Activated CD8-positive, alpha-beta memory T cell treated with anti-CD3 and anti-CD28 coated beads, Interleukin-2, amount 50 U/mL, for 4 hours (primary cell): ENCODE data around the gene FOXF1.

ENCODE experiments used
- DNase-seq: peaks from one replicate; pipeline ENCODE4 v3.0.0-alpha.2; 2020

Gene FOXF1

DNA sequence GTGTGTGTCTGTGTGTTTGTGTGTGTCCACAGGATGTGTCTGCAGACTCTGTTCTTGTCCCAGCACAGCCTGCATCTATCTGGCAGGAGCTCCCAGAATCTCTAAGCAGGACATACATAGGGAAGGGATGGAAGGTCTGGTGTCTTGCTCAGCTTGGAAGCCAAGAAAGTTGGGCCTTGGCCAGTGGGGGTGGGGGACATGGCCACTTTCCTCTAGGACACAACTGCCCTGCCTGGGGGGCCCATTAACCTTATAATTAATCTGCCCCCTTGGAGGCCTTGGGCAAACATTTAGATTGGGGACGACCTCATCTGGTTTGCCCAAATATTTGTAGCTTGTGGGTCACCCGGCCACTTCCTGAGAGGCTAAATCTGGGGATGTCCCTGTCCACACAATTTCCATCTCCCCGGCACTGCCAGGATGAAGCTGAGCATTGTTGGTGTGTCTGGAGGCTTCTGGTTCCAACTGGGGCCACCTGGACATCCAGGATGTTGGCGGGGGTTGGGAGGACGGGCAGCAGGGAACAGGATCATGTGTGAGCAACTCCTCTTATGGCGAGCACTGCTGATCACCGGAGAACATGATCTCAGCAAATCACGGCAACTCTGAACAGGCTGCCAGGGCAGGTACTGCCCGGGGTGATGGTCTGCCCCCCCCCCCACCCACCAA lies 17.2 kb upstream of the FOXF1 start:
- DNase-seq = no peak

DNA sequence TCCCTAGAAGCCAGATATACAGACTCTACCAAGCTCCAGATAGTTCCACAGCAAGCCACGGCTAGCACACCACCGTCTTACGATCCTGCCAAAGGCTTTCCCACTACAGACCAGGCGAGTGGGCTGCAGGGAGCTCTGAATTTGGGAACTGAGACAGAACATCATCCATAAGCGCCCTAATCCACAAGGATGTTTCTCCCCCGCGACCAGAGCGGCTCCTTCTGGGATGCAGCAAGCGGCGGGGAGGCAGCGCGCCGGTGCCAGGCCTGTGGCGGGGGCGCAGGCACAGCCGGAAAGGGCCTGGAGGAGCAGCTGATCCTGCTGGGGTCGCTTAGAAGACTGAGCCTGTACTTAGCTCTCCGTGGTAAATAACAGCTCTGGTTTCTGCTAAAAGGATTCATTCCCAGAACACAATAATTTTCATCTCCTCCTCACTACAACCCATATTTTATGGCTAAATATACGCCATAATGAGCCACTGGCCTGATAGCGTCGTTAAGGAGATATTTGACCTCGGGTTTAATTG lies 16.2 kb upstream of the FOXF1 start:
- DNase-seq = no peak

DNA sequence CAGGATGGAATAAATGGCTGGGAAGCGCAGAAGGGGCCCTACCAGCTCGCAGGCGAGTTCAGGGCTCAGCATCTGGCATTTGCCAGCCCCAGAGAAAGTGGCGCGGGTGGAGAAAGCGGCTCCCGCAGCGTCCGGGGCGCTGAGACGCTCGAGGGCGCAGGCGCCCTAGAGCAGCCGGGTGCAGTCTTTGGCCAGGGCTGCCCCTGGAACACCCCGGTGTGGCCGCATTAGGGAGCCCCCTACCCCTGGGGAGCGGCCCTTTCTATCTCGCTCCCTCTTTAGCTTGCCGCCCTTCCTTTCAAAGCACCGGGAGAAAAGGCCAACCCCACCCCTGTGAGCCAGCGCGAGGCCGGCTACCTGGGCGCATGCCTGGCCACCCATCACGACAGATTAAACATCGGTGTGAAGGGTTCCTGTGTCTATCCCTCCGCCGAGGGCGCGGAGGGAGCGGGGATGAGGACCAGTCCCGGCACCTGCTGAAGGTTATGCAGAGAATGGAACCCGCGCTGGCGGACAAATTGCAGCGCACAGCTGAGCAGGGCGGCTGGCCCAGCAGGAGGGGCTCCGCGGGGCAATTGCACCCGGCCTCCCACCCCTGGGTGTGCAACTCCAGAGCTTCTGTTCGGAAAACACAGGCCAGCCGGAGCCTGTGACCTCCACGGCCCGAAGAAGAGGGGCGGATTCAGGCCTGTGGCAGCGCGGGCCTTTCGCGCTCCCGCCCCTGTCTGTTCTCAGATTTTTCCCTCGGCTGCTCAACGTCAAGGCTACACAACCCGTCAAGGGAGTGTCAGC lies 15.6 kb upstream of the FOXF1 start:
- no peak for DNase-seq

DNA sequence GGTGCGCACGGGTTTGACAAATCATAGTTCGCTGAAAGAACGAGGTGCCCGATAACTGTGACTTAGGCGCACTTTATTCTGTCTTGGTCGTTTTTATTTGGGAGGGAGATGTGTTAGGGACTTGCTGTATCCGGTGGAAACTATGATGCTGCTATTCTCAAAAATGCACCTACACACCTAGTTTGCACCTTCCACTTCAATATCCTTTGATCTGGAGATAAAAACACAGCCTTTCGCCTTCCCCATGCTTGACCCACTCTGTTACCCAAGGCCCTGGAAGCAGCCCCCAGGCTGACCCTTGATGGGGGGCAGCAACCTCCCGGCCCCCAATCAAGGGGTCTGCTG lies 15.0 kb upstream of the FOXF1 start:
- no peak for DNase-seq

DNA sequence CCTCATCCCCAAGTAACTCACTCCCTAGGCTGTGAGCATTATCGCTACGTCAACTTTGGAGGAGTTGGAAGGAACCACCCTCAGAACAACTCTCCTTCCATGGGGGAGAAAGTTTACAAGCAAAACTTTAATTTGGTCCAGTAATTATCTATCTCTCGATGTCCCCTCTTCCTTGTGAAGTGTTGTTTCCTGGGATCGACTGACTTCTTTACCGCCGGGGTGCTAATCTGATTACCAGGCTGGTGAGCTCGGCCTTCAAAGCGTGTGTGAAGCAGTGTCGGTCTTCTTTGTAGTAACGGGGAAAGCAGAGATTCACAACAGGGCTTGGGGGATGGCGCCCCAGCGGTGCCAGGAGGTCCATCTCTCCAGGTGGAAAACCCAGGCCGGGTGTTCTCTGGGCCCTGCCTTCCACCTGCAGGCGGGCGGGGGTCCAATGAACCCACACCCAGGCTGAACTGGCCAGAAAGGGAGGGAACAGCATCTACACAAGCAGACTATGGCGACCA lies 14.5 kb upstream of the FOXF1 start:
- DNase-seq = no peak

DNA sequence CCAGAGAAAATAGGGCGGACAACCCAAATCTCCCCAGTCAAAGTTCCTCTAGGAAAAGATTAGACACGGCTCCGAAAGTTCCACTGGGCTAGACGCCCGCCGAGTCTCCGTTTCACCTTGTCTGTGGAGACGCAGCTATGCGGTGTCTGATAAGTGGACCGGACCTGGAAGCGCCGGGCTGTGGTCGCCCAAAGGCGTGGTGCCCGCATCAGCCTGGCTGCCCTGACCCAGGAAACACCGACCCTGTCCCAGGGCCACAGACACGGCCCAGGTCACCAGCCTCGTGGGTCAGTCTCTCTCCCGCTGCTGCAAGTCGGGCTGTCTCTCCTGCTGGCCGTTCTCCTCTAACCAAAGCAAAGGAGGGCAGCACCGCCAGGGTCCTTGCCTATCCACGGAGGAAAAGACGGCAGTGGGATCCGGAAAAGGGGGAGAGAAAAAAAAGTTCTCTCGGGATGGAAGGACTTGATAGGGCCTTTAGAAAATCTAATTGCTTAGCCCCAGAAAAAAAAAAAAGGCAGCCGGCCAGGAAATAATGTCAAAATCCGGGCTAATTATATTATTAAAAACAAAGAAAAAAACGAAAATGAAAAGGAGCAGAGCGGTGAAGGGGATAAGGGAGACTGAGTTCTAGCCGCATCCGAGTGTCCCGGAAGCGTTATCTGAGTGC lies 13.9 kb upstream of the FOXF1 start:
- no peak for DNase-seq

DNA sequence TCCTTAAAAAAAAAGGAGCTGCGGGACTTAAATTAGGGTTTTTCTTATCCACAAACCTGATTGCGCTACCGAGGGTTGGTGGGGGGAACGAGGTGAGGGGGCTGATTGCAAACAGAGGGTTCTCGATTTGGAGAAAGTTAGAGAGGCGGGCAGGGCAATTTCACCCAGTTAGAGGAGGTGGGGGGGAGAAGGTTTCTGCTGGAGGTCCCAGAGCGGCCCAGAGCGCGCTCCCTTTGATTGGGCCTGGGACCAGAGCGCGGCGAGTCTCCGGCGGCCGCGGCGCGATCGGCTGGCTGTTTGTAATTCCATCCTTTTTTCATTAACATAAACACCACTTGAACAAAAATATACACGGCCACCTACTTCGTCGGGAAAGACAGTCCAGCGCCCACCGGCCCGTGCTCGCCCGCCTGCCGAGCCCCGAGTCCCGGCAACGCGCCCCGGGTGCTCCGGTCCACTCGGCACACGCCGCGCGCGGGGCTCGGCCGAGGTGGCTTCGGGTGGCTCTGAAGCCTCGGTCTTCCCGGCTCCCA lies 13.3 kb upstream of the FOXF1 start:
- DNase-seq = no peak

DNA sequence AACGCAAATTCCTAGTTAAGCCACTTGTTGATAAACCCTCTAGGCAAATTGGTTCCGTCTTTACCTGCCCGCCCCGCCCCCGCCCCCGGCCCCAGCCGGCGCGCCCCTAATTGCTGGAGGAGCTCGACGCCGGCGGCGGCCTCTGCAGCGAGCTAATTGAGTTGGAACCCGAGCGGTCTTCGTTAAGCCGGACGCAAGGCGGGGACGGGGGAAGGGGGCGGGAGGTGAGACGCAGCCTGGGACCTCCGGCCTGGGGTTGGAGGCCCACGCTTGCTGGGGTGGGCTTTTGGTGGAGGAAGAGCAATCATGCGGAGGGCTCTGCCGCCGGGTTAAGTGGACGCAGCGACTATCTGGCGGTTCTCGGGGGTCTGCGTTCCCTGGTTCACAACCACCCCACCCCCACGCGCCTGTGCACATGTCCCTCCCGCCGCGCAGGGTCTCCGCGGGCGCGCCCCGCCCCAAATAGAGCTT lies 12.7 kb upstream of the FOXF1 start:
- no peak for DNase-seq

DNA sequence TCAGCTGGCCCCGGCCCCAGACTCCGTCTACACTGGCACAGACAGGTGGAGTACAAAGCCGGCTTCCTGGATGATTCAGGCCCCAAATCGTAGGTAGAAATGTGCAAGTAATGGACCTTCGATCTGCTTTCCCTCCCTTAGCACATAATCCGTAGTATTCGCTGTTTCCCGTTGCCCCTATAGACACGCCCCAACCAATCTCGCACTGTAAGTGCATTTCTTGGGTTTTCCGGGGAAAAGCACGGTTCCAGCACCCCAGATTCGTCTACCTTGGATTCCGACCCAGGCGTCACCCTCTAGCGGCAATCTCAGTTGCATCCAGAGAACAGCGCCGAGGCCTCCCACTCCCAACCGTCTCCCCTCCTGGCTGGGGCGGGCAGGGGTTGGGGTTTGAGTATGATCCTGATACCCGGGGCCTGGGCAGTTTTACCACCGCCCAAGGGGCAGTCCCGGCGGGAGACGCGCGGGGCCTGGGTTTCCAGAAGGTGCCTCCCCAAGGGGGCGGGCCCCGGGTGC lies 12.1 kb upstream of the FOXF1 start:
- no peak for DNase-seq

DNA sequence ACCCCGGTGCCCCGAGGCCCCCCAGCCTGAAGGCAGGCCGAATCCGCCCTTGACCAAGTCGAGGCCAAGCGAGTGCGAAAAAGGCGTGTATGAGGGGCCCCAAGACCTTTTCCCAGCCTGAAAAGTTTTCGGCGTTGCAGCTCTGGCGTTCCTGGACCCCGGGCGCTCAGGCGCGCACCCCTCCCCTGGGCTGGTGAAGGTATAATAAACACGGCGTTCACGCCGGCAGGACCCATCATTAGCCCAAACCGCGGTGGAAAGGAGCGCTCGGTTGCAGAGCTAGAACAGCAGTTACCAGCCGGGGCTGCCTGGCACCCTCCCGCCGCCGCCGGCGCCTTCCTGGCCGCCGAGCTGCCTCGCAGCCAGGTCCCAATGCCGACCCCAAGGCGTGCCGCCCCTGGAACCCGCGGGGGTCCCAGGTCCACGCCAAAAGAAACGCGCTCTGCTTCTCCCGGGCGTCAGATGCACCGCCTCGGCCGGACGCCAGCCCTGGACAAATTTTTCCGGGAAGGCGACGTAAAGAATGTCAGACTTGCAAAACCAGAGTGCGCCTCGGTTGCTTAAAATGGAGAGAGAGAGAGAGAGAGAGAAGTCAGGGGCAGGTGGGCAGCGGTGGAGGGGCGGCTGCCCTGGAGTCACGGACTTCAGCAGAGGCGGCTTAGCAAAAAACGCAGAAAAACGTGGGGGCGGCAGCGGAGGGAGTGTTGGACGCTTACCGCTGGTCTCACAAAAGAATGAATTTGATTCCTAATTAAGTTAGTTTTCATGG lies 11.5 kb upstream of the FOXF1 start:
- DNase-seq = no peak

DNA sequence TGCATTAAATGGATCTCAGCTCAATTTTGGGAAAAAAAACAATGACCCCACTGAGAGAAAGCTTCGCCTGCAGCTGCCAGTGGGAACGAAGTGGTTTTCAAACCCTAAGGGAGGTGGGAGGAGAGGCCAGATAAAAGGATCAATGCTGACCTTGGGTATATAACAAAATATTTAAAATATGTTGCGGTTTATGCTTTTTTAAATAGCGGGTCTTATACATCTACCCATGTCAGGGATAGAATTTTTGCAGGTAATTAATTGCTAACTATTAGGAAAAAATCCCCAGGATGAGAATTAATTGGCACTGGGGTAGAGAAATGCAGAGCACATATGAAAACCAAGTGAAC lies 10.9 kb upstream of the FOXF1 start:
- DNase-seq = no peak

DNA sequence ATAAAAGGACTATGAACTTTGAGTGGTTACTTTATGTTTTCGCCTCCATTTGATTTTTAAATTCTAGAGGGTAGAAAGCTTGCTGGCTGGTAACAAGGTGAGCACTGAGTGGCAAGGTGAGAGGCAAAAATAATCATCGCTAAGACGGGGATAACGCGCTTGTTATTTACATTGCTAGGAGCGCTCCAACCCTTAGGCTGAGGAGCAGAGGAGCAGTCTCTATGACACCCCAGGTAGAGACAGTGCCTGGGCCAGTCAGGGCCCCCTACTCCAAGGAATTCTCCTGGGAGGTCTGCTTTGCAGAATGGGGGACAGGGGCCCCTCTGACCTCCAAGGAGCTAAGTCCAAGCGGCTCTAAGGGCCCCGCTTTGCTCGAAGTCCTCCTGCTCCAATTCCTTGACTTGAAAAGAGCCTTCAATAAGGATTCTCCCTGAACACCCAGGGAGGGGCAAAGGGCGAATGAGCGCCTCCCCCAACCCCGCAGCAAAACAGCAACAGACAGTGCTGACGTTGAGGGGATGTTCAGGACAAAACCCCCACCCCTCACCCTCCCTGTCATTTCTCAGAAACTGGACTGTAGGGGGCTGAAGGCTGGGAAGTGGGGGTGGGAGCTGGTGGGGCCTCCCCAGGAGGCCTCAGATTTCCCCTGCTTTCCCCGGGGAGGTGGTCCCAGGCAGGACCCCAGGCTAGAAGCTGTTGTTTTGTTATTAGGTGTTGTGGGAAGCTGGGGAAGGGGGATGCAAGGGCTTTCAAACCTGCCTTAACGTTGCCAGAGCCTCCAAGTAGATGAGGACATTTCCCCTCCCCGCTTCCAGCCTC lies 10.2 kb upstream of the FOXF1 start:
- no peak for DNase-seq

DNA sequence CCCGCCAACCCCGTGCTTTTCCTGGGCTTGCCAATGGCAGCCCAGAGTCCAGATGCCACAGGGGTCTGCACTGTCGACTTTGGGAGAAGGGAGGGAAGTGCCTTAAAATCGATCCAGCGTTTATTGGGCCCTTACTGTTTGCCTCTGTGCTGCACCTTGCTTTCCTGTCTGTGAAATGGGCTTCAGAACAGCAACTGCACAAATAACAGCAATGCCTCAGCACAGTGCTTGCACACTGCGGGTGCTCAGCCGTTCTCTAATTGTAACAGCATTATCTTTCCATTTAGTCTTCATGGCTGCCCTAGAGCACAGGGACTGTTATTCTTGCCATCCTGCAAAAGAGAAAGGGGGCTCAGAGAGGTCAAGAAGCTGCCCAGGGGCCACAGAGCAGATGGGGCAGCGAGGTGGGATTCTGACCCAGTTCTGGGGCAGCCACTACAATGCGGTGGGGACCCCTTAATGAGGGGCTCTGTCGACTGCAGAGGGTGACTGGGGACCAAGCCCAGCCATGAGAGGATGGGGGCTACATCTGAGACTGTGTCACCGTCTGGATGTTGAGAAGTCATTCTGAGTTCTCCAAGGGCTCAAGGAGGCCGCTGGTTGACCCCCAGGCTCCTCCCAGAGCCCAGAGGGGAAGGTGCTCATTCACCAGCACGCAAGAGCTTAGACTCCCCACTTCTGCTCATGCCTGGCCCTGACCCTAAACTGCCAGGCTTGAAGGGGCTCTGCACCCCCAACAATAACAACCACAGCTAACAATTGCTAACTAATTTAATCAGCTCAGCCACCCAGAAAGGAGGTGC lies 9.4 kb upstream of the FOXF1 start:
- no peak for DNase-seq

DNA sequence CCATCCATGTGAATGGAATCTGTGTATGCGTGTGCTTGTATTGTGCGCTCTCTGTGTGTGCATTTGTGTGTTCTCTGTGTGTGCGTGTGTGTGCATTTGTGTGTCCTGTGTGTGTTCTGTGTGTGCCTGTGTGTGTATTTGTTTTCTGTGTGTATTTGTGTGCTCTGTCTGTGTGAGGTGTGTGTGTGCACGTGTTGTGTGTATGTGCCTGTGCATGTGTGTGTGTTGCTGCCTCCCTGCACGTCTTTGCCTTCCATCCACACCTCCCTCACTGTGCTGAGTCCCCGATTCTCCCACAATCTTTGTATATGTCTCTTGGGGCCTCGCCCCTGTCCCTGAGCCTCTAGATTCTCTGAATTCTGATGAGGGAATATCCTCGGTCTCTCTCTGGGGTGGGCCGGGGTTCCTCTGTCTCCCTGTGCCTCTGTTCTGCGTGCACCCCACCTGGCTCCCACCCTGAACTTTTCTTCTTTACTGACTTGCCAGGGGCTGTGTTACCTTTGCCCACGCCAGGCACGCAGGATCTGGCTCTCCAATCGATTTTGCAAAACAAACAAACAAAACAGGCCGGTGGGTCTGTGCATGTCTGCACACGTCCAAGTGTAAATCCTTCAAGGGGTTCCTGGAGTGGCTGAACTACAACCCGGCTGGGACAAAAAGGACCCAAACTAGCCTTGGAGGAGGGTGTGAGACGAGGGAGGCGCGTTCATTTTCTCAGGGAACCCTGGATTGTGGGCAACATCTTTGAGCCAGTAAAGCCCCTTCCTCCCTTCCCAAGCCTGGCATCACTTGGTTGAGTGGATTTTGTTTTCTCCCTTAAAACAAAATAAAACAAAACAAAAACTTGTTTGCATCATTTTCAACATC lies 8.1 kb upstream of the FOXF1 start:
- DNase-seq = no peak

DNA sequence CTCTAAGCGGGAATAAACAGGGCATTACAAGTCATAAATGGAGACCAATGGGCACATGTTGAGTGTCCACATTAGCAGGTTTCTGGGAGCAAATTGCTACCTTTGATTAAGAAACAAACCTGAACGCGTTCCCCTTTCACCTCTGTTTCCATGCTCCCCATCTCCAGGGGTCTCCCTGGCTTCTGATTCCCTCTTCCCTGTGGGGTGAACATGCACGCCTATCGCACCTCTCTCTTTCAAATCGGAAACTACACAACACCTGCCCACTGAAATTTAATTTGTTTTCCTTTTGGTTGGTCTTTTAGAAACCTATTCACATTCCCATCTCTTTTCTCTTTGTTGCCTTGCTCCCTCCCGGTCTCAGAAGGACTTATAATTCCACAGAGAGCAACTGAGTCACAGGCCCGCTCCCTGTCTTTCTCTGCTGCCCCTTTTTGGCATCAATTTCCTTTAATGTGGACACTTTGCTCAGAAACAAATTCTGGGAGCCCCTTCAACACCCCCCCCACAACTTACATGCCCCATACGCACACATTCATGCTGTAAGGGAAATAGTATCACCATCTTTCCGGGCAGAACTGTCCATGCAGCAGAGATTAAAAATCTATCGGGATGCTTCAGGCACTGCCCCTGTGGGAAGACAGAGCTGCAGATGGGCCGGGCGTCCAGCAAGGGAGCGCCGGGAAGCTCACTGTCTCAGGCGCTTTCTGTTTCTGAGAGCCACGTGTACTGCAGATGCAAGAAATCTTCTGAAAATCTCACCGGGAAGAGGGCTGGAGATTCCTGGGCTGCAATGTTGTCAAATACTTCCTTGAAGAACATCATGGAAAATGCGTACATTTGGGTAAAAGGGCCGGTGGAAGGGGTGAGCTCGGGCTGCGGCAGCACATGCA lies 7.2 kb upstream of the FOXF1 start:
- DNase-seq = no peak

DNA sequence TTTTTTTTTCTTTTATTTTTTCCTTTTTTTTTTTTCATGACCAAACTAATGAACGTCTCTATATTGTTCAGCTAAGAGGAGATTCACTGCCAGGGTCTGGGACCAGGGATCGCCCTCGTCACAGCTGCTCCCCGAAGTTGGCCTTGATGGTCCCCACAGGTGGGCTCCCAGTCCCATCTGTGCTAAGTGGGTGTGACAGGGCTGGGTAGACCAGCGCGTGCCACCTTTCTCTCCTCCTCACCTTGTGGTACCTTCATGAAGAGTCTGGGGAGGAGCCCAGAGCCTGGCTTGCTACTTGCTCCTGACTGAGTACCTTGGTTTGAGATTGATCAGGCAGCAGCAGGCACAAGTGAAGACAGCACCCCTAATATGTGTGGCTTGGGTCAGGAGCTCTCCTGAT lies 6.5 kb upstream of the FOXF1 start:
- no peak for DNase-seq

DNA sequence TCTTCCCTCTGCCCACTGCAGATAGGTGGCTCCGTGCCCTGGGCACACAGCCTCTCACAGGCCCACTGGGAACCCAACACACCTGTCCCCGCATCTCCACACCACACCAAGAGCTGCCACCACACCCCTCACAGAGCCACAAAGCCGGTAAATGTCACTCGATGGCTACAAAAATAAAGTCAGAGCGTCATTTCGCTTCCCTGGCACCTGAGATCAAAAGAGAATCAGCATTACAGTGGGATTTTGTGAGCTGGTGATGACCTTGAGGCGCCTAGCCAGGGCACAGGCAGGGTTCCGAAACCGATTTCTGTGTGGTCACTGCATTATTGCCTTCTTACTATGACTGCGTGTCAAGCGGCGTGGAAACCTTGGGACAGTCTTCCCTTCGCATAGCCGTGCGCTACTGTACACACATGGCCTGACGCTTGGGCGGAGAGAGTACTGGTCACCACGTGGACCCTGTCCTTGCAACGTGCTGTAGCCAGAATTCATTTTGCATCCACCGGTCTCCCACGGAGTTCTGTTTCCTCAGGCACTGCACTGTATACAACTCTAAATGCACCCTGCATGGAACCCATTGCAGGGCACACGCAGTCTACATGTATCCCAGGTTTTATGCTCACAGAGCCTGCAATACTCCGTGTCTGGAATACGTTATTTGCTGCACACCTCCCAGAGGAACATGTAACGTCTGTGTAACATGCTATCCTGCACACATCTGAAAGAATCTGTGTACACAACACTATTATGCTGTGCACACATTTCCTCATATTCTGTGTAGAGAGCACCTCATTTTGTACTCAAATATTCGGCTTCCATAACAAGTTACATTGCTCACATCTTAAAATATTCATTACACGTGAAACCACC lies 5.8 kb upstream of the FOXF1 start:
- DNase-seq = no peak
